Measurements from ENCODE around the gene LMNA.

DNA sequence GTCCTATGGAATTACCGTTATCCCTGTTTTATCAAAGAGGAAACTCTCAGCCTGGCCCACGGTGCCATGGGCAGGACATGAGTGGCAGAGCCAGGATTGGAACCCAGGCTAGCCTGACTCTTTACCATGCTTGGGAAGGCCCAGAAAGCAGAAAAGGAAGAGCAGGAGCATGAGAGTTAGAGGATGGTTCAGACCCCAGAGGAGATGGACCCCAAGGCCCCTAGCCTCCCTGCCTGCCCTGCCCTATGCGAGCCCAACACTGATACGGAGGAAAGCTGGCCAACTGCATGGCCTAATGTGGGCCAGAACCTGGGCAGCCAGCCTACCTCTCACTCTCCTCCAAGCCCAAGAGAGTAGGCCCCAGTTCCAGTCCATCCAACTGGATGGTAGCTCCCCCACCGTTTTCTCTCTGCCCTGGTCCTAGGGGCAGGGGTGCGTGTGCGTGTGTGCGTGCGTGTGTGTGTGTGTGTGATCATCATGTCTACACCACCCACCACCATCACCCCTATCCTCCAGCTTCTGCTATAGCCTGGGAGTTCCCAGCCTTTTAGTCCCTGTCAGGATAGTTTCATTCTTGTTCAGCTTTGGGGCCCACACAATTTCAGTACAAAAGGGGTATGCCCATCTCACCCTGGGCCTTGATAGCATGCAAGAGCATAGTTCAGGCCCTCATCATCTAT lies 16.9 kb upstream of the LMNA start:
- TF ChIP-seq, protein P1, sequence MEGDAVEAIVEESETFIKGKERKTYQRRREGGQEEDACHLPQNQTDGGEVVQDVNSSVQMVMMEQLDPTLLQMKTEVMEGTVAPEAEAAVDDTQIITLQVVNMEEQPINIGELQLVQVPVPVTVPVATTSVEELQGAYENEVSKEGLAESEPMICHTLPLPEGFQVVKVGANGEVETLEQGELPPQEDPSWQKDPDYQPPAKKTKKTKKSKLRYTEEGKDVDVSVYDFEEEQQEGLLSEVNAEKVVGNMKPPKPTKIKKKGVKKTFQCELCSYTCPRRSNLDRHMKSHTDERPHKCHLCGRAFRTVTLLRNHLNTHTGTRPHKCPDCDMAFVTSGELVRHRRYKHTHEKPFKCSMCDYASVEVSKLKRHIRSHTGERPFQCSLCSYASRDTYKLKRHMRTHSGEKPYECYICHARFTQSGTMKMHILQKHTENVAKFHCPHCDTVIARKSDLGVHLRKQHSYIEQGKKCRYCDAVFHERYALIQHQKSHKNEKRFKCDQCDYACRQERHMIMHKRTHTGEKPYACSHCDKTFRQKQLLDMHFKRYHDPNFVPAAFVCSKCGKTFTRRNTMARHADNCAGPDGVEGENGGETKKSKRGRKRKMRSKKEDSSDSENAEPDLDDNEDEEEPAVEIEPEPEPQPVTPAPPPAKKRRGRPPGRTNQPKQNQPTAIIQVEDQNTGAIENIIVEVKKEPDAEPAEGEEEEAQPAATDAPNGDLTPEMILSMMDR (conservative IDR thresholded peaks at IDR 0.05; ENCODE audit: low read depth, low read length), result no peak
- TF ChIP-seq POLR2A (IDR thresholded peaks at IDR 0.05; ENCODE audit: low read depth, low read length) (no peak), CHD1 (IDR thresholded peaks at IDR 0.05; ENCODE audit: low read depth, low read length) (no peak), CEBPB (IDR thresholded peaks at IDR 0.05; ENCODE audit: low read depth, low read length) (no peak)
